Activated gamma-delta T cell treated with Interleukin-2 at 50 U/mL for 16 hours (primary cell): Measurements from ENCODE around the gene NR1I3.

Experiments used
- DNase-seq: peaks from one replicate; pipeline ENCODE4 v3.0.0-alpha.2; 2020

Gene NR1I3

DNA sequence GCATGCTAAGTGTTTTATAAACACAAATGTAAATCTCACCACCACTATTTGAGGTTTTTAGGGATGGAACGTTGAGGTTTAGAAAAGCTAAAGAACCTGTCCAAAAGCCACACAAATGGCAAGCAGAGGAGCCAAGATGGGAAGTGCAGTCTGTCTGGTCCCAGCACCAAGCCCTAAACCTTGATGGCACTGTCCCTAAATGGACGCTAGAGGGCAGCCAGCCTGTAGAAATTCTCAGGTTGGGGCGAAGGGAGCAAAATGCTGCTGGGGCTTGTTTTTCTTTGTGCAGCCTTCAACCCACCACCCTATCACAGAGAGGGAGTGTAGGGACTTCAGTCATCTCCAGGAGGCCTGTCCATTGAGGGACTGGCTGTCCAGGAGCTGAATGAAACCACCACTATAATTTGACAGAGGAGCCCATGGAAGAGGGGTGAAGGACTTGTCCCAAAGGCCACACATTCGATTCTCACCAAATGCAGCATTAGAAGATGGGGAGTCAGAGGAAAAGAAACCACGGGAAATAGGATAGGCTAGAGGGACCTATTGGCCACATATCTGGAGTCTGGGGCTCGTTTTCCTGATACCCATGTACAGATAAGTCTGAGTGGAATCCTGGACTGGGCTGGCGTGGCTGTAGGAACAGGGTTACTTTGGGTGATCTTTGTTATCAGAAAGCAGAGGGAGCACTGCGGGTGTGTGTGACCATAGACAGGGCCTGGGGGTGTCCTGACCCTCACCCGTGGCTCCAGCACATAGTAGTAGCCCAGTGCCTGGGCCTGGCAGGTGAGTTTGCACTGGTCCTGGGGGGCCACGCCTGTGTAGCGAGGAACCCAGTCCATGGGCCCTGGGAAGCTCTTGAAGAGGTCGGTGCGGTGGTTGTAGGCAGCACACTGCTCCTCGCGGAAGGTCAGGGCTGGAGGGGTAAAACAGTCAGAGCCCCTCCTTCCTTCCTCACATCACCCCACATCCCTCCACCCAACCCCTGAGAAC lies 45.2 kb downstream of the NR1I3 start:
- peak; percentile 69 for DNase-seq

GRCh38 chr1:161191971-161192370 lies 46.0 kb downstream of the NR1I3 start:
- no peak for DNase-seq

GRCh38 chr1:161190962-161191521 lies 47.0 kb downstream of the NR1I3 start:
- DNase-seq = no peak

- DNase-seq = no peak
Measured at GRCh38 chr1:161189036-161189435, 49.0 kb downstream of the NR1I3 start.

DNA sequence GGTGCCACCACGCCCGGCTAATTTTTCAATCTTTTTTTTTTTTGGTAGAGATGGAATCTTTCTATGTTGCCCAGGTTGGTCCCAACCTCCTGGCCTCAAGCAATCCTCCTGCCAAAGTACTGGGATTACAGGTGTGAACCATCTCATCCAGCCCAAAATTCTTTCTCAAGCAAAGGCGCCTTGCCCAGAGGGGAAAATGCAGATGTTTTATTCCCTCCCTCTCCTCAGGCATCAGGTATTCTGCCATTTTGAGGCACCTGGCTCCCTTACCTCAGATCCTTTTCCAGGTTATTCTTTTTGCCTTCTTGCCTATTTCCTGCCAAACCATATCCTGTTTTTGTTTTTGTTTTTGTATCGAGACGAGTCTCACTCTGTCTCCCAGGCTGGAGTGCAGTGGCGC lies 49.6 kb downstream of the NR1I3 start:
- DNase-seq = no peak

DNA sequence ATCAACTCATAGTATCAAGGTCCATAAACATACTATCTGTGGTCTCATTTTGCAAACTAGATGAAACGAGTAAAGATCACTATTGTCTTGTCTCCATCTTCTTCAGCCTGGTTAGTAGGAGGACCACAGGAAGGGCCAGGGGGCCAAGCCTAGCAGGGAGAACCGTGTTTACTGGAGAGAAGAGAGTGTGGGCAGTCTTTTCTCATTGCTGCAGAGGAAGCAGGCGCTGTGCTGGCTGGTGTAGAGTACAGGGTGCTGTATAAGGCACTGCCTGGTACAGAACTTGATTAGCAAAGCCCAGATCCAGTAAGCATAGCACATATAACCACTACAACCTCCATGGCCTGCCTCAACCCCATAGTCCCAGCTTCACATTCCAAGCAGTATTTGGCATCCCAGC lies 50.7 kb downstream of the NR1I3 start:
- no peak for DNase-seq

DNA sequence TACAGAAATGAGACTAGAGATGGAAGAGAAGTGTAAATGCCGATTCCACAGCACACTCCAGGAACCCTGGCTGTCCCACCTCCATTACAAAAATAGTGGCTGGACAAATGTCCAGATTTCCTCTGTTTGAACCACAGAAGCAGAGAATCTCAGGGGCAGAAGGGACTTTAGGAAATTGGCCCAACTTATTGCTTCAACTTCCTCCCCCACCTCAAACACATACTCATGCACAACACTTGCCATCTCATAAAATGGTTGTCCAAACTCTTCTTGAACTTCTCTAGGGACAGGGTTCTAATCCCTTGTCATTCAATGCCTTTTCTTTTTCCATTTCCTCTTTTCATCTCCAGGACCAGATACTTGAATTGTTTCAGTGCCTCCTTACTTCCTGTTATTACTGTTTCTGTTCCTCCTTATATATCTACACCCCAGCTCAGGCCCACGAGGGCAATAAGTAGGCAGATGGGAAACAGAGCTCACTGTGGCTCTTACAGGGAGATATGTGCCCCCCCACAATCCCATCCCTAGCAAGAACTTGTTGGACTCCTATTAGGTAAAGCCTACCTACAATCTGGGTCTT lies 52.2 kb downstream of the NR1I3 start:
- DNase-seq = no peak

- peak; percentile 75 for DNase-seq
Measured at GRCh38 chr1:161185282-161185682, 52.7 kb downstream of the NR1I3 start.

GRCh38 chr1:161182214-161182613 lies 55.8 kb downstream of the NR1I3 start:
- DNase-seq = peak; percentile 64

- DNase-seq = no peak
Measured at GRCh38 chr1:161180639-161181038, 57.4 kb downstream of the NR1I3 start.

- no peak for DNase-seq
Measured at GRCh38 chr1:161179698-161180097, 58.3 kb downstream of the NR1I3 start.
